GM13977 (cell line): ENCODE data around the gene NR2C2.
A peak's percentile ranks its signal among the peaks of the same experiment; 100 is the strongest.

Experiments
- DNase-seq: peaks from one replicate; pipeline ENCODE4 v3.0.0; 2012; ENCODE audit warnings: low spot score
- CTCF ChIP-seq: IDR thresholded peaks from 2 replicates; pipeline ENCODE4 v1.5.1; 2012; ENCODE audit warnings: mild to moderate bottlenecking, control low read depth; ENCODE audit not compliant: insufficient read depth; ENCODE audit errors: extremely low read depth, missing control alignments
- in situ Hi-C: fragments of 300-500 bp; cut with MboI; formaldehyde crosslinking; loops from one replicate; pipeline ENCODE4 v1.12.0; 2022; ENCODE audit warnings: low sequenced_read_pairs, low pct_unique_long_range_greater_than_20kb, mixed read lengths, inconsistent platforms; ENCODE audit not compliant: unreplicated experiment

The NR2C2 gene

GRCh38 chr3:14976317-14976716 is 28.9 kb downstream of the NR2C2 start:
- in situ Hi-C loops: no loop called here
- no peak for TF ChIP-seq CTCF
- no peak for DNase-seq

GRCh38 chr3:14980689-14981088 is 33.3 kb downstream of the NR2C2 start:
- DNase-seq: peak; percentile 9
- no peak for TF ChIP-seq CTCF
- in situ Hi-C loops: no loop called here

GRCh38 chr3:14984581-14985113 is 37.3 kb downstream of the NR2C2 start:
- in situ Hi-C loops: no loop called here
- no peak for TF ChIP-seq CTCF
- DNase-seq: no peak

- in situ Hi-C loops: no loop called here
- peak; percentile 81 for DNase-seq
- peak; percentile 36 for TF ChIP-seq CTCF
These were observed 41.6 kb downstream of the NR2C2 start for GRCh38 chr3:14988988-14989394.

- no peak for DNase-seq
These were observed 42.8 kb downstream of the NR2C2 start for GRCh38 chr3:14989943-14990779.

GRCh38 chr3:14990780-14991148 is 43.4 kb downstream of the NR2C2 start:
- in situ Hi-C loops: no loop called here
- TF ChIP-seq CTCF: no peak
- DNase-seq: no peak

More at GRCh38 chr3:14989943-14990779, 42.8 kb downstream of the NR2C2 start:
- in situ Hi-C loops: no loop called here
- TF ChIP-seq CTCF: no peak
